ENCODE data around the gene RHOB.
"Not testable (repeated sequence)": the region's sequence is repeated elsewhere in the genome, so short reads cannot be mapped to it uniquely, and the experiment has no call there.

RHOB gene

DNA sequence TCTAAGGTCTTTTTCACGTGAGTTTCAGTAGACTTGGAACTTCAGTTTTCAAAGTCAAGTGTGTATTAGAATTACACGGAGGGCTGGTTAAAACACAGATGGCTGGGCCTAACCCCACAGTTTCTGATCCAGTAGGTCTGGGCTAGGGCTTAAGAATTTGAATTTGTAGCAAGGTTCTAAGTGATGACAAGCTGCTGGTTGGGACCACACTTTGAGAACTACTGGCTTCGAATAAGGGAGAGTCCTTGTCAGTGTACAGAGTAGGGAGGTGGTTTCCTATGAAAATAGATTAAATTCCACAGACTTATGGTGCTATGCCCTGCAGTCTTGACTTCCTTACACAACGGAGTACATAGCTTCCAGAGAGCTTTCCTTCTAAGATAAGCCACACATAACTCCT lies 4.5 kb downstream of the RHOB start:
- DNase-seq (ENCODE audit: extremely low spot score, insufficient read length, low read depth) (no peak), FAIRE-seq (no peak)

DNA sequence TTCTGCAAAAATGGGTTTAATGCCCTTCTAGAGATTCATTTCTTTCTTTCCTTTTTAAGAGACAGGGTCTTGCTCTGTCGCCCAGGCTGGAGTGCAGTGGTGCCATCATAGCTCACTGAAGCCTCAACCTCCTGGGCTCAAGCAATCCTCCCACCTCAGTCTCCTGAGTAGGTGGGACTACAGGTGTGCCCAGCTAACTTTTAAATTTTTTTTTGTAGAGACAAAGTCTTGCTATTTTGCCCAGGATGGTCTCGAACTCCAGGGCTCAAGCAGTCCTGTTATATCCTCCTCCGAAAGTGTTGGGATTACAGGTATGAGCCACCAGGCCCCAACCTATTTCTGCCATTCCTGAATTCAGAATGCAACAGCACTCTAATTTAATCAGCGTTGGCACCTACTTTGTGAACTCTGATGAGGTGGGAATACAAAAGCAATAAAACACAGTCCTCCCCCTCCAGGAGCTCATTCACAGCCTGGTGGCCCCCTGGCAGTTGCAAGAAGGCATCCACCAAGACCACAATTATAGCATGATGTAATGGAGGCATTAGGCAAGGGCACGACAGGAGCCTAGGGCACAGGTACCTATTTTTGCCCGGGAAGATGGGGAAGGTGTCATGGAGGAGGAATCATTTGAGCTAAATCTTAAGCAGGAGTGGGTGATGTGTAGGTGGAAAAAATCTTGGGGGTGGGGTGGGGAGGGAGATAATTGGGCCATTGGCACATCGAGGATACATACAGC lies 5.1 kb downstream of the RHOB start:
- FAIRE-seq = no peak

DNA sequence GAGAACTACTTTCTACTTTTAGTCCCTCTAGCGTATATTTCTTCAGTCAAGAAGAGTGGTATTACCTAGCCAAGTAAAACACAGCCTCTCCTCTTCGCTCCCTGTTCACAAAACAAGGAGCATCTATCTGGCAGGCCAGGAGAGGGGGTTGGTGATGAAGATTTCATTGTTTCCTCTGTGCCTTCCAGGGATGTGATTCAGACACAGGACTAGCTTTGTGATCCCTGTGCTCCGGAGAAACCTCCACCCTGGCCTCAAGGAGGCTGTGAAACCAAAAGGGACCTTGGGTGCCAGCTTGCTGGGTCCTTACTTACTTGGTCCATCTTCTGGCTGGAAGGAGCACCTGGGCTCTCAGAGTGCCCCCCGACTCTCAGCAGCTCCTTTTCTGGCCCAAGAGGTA lies 5.7 kb downstream of the RHOB start:
- no peak for FAIRE-seq
- no peak for DNase-seq (ENCODE audit: extremely low spot score, insufficient read length, low read depth)

More for the DNA sequence above, 5.1 kb downstream of the RHOB start:
- DNase-seq (ENCODE audit: extremely low spot score, insufficient read length, low read depth) = no peak

DNA sequence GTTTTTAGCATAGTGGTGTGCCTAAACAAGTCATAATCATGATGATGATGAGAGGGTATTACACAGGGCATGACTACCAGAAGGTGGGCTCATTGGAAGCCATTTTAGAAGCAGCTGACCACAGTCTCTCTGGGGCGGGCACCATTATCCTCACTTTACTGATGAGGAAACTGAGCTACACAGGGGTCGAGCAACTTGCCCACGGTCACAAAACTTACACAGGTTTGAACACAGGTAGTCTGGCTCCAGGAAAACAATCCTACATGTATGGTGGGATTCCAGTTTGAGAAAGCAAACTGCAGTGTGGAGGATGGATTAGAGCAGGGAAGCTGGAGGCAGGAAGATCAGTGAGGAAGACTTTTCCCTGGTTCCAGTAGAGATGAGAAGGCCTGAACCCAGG lies 6.2 kb downstream of the RHOB start:
- no peak for FAIRE-seq
- DNase-seq (ENCODE audit: extremely low spot score, insufficient read length, low read depth) = no peak

DNA sequence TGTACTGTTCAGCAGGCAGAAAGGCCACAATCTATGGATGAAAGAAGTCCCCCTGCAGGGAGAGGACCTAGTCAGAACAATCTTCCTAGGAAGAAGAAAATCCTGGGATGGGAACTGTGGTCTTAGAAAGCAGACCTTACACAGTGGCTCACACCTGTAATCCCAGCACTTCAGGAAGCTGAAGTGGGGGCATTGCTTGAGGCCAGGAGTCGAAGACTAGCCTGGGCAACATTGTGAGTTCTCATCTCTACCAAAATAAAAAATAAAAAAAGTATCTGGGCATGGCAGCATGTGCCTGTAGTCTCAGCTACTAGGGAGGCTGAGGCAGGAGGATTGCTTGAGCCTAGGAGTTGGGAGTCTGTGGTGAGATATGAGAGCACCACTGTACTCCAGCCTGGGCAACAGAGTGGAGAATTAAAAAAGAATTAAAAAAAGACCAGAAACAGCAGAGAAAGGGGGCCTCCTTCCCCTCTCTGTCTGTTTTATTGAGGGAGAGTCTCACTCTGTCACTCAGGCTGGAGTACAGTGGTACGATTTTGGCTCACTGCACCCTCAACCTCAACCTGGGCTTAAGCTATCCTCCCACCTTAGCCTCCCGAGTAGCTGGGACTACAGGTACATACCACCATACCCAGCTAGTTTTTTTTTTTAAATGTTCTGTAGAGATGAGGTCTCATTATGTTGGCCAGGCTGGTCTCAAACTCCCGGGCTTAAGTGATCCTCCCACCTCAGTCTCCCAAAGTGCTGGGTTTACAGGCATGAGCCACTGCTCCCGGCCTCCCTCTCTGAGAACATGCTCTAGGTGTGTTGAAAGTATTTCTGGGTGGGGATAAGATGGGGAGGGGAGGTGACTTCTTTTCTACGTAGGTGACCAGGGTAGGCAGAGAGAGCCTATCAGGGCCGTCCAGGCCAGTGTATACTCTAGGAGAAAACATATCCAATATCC lies 7.4 kb downstream of the RHOB start:
- DNase-seq (ENCODE audit: extremely low spot score, insufficient read length, low read depth) = no peak
- FAIRE-seq = no peak

DNA sequence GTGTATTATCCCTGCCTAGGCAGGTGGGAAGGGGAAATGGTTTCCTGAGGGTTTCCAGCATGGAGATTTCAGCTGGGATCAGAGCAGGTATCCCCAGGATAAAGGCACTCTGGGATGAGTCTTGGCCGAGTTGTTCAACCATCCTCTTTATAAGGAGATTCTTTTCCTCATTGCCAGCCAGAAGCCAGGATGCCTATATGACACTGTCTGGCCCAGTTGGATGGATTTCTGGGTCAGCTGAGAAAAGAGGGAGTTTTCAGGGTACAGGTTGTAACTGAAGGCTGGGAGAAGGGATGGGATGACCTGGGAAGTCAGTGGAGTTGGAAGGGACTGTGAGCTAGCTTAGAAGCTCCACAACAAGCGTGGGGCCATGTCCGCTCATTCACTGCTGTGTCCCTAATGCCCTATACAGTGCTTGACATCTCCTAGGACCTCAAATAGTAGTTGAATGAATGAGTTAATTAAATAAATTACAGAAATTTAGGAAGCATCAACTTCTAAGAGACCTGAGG lies 8.3 kb downstream of the RHOB start:
- DNase-seq (ENCODE audit: extremely low spot score, insufficient read length, low read depth) = no peak
- no peak for FAIRE-seq

DNA sequence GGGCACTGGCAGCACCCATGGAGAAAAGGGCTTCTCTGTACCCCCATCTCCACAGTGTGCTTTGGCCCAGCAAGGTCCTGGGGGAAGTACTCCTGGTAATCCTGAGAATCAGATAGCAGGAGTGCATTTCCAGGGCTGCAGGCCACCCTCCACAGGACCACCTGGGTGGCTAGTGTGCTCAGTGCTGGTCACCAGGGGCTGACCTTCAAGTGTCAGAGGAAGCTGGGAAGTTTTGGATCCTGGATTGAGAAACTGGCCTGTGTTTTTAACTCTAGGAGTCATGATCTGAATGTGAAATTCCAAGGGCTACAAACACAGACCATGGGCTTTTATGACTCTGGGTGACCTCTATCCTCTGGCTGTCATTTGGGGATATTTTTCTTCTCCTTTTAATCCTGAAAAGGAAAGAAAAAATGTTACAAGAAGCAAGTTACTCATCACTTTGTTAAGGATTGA lies 9.3 kb downstream of the RHOB start:
- no peak for DNase-seq (ENCODE audit: extremely low spot score, insufficient read length, low read depth)
- no peak for FAIRE-seq

DNA sequence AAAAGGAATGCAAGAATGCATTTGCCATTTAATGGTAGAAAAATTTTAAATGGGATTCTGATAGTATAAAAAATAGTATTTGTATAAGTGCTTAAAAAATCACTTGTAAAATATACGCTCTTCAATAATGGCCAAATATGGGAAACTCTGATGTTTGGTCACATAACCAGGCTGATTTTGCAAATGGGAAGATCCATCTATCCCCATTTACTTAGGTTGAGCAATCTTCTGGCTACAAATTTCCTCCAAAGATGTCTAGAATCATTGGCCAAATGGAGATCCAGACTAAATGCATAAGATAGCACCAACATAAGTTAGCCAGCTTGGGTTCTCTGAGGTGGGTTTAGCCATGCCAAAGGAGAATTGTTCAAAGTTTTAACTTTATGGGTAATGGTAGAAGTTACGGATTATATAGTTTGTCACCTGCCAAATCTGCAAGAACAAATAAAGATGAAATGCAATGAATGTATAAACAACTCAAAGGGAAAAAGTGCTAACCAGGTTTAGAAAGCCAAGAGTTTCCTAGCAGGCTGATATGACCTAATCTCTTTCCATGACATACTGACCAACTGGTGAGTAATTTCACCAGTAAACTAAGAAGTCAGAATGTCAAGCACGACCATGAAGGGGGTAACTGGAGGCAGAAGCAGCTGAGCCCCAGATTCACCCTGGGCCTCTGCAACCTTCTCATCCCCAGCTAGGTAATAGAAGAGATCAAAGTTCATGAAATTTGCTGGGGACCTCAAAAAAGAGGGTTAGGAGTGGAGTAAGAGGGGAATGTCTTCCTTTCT lies 10.0 kb downstream of the RHOB start:
- DNase-seq (ENCODE audit: extremely low spot score, insufficient read length, low read depth) = no peak
- FAIRE-seq = no peak

DNA sequence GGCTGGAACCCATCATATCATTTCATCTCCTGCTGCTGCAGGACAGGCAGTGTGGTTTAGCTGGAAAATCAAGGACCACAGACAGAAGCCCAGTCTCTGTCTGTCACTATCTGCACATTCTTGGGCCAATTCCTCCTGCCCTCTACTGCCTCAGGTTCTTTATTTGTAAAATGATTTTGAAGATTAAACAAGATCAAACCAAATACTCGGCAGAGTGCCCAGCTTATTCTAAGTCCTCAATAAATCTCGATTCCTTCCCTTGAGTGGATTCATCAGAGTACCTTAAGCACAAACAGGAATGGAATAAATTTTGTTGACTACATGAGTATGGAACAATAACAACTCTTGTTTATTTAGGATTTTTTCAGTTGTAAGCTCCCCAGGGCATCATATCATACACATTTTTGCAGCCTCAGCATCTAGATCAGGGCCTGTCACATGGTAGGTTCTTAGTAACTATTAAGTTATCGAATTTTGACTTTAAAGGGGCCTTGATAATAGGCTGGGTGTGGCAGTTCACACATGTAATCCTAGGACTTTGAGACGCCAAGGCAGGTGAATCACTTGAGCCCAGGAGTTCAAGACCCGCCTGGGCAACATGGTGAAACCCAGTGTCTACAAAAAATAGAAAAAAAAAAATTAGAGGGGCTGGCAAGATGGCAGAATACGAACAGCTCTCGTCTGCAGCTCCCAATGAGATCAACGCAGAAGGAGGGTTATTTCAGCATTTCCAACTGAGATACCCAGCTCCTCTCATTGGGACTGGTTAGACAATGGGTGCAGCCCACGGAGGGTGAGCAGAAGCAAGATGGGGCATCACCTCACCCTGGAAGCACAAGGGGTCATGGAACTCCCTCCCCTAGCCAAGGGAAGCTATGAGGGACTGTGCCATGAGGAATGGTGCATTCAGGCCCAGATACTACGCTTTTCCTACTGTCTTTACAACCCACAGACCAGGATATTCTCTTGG lies 11.1 kb downstream of the RHOB start:
- FAIRE-seq (no peak), DNase-seq (ENCODE audit: extremely low spot score, insufficient read length, low read depth) (no peak)

DNA sequence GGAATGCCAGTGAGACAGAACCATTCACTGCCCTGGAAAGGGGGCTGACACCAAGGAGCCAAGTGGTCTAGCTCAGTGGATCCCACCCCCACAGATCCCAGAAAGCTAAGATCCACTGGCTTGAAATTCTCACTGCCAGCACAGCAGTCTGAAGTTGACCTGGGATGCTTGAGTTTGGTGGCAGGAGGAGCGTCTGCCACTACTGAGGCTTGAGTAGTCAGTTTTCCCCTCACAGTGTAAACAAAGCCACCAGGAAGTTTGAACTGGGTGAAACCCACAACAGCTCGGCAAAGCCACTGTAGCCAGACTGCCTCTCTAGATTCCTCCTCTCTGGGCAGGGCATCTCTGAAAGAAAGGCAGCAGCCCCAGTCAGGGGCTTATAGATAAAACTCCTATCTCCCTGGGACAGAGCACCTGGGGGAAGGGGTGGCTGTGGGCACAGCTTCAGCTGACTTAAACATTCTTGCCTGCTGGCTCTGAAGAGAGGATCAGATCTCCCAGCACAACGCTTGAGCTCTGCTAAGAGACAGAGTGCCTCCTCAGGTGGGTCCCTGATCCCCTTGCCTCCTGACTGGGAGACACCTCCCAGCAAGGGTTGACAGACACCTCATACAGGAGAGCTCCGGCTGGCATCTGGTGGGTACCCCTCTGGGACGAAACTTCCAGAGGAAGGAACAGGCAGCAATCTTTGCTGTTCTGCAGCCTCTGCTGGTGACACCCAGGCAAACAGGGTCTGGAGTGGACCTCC lies 12.0 kb downstream of the RHOB start:
- not testable (repeated sequence) for DNase-seq (ENCODE audit: extremely low spot score, insufficient read length, low read depth); FAIRE-seq

DNA sequence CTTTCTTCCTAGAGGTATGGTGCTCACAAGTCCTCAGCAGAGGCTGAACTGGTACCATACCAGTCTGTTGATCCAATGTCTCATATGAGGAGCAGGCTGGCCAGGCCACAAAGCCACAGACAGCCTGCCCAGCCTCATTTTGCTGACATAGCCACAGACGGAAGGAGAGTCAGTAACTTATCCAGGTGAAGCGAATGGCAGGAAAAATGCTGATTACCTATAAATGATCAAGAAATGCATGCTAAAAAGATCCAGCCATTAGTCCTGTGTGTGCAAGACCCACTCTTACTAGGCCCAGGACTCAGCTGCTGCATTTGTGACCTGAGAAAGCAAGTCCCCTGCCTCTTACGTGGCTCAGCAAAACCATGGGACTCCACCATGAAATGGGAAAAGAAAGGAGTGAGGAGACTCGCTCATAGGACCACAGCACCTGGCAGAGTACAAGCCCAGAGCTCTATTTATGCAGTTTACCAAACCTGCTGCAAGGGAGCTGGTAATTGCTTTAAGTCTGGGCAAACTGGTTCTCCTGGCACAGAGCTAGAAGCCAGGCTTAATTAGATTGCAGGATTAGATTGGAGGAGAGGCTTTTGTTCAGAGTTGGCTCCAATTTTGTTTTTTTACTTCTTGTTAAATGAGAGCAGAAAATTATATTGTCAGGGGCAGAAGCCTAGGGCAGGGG lies 19.0 kb downstream of the RHOB start:
- FAIRE-seq = no peak
- no peak for DNase-seq (ENCODE audit: extremely low spot score, insufficient read length, low read depth)

DNA sequence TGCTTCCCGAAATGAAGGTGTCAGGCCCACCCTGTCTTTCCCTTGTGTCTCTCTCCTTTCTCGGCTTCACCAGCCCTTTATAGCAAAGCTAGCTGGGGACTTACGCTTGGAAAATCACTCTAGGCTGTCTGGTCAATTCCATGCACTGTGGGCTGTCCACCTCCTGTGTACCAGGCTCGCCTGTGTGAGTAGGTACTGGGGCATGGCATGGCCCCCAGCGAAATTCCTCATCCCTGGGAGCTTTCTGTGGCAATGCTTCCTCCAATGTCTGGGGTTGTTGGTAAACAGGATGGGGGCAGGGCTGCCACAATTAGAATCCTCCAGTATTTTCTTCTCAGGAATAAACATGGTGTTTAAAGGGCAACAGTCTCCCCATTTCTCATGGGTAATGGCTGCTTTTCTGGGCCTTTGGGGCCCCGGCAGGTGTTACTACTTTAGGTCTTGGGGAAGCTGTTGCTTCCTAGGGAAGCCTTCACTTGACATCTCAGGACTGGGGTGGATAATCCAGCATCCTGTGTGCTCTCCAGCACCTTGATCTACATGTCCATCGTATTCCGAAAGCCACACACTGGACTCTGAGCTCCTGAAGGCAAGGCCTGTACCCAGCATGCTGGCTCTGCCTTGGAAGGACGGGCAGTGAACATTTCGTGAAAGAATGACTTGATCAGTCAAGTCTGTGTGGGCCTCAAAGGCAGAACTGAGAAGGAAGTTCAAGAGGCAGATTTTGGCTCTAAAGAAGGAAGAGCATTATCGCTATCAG lies 21.1 kb downstream of the RHOB start:
- no peak for FAIRE-seq
- DNase-seq (ENCODE audit: extremely low spot score, insufficient read length, low read depth) = no peak

DNA sequence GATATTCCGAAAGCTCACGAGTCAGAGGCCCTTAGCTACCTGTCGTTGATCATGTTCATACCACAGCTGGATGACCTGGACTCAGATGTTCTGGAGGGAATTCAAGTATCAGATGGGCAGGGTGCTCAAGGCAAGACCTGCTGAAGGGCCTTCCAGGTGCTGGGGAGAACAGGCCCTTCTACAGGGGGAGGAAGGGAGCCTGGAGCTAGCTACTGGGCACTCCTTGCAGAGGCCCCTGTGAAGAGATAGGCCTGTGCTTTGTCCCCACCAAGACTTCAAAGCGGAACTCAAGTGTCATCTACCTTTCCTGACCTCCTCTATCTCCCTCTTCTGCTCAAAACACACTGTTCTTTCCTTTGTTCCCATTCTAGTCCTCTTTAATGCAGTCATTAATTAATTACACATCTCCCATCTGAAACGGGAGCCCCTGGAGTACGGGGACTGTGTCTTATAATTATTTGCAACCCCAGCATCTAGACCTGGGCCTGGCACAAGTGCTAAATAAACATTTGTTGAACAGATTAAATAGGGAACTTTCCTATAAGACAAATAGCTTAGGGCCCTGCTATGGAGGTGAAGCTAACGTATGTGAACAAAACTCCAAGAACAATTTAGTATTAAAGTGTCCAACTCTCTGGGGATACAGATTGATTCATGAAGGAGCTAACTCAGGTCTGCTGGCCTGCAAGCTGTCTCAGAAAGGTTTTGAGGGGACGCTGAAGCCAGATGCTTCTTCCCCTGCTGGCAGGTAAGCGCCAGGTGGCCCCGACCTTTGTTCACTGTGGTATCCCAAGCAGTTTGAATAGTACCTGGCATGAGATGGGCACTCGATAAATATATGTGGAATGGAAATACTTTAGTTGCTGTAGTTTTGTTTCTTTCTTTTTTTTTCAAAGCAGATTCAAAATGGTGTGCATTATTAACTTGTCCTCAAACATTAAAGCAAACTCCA lies 22.0 kb downstream of the RHOB start:
- FAIRE-seq (no peak), DNase-seq (ENCODE audit: extremely low spot score, insufficient read length, low read depth) (no peak)

DNA sequence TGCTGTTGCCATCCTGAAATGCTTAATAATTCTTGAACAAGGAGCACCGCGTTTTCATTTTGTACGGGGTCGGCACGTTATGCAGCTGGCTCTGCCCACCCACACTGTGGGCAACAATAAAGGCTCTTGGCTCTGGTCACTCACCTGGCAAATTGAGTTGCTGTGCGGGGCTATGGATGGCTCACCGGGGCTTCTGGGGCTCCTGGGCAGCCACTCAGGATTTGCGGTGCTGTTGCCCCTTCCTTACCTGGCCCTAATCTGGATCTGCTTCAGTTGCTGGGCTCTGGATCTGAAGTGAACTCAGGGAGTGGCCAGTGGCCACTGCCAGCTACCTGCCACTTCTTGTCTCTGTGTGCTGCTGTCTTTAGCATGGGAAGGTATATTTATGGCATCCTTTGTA lies 22.7 kb downstream of the RHOB start:
- FAIRE-seq (no peak), DNase-seq (ENCODE audit: extremely low spot score, insufficient read length, low read depth) (no peak)

DNA sequence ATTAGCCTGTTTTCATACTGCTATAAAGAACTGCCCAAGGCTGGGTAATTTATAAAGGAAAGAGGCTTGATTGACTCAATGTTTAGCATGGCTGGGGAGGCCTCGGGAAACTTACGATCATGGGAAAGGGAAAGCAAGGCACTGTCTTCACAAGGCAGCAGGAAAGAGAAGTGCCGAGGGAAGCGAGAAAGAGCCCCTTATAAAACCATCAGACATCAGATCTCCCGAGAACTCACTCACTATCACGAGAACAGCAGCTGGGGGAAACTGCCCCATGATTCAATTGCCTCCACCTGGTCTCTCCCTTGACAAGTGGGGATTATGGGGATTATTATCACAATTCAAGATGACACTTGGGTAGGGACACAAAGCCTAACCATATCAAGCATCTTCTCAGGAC lies 23.3 kb downstream of the RHOB start:
- FAIRE-seq (no peak), DNase-seq (ENCODE audit: extremely low spot score, insufficient read length, low read depth) (no peak)

DNA sequence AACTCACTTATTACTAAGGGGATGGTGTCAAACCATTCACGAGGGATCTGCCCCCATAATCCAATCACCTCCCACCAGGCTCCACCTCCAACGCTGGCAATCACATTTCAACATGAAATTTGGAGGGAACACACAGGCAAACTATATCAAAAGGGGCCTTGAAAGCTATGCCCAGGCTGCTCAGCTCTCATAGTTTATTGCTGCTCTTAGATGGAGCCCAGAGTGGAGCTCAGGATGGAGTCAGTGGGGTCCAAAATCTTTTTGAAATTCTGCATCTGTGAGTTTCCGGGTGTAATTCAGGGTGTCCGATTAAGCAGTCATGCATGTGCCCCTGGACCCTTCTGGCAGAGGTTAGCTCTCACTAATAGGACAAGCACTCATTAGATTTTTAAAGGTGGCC lies 24.3 kb downstream of the RHOB start:
- FAIRE-seq = no peak

More for the DNA sequence above, 24.3 kb downstream of the RHOB start:
- no peak for DNase-seq (ENCODE audit: extremely low spot score, insufficient read length, low read depth)

Measured in GM18507 (cell line).